Liver (tissue), 9 donors: Measurements from ENCODE around the gene TJP3. TPM values are rescaled to one million over a fixed set of nuclear protein-coding genes. Genes with fewer than 3 reads are reported as not detected.

ENCODE experiments used
- DNase-seq: peaks from one replicate; pipeline ENCODE4 v3.0.0-alpha.2; 2017; ENCODE audit warnings: low spot score
- H3K27ac ChIP-seq, 2 donors: one replicate each; pipeline ENCODE4 v1.7.0; 2013; ENCODE audit warnings: inconsistent platforms in 2 of 2, low read length in 2 of 2, control low read depth in 1 of 2, low read depth in 1 of 2, mild to moderate bottlenecking in 1 of 2
- H3K27me3 ChIP-seq, 4 donors: one replicate each; pipeline versions ENCODE4 v1.6.1 to v1.7.0; 2013; ENCODE audit warnings: low read length in 3 of 4, inconsistent platforms in 1 of 4, mild to moderate bottlenecking in 1 of 4, moderate library complexity in 1 of 4; ENCODE audit not compliant: control insufficient read depth in 4 of 4, insufficient read depth in 4 of 4
- H3K36me3 ChIP-seq, 4 donors: one replicate each; pipeline versions ENCODE4 v1.6.1 to v1.7.0; 2013; ENCODE audit warnings: low read length in 3 of 4, mild to moderate bottlenecking in 3 of 4, low read depth in 1 of 4, moderate library complexity in 1 of 4; ENCODE audit not compliant: control insufficient read depth in 4 of 4, insufficient read depth in 3 of 4
- H3K4me1 ChIP-seq, 4 donors: one replicate each; pipeline versions ENCODE4 v1.6.1 to v1.7.0; 2013; ENCODE audit warnings: low read length in 3 of 4, mild to moderate bottlenecking in 3 of 4, moderate library complexity in 1 of 4; ENCODE audit not compliant: control insufficient read depth in 4 of 4, insufficient read depth in 4 of 4
- H3K4me3 ChIP-seq, 3 donors: one replicate each; pipeline versions ENCODE4 v1.6.1 to v1.7.0; 2013; ENCODE audit warnings: low read length in 3 of 3, control low read depth in 1 of 3, low read depth in 1 of 3, mild to moderate bottlenecking in 1 of 3
- H3K9ac ChIP-seq, 2 donors: one replicate each; pipeline ENCODE4 v1.7.0; 2013; ENCODE audit warnings: low read length in 2 of 2, mild to moderate bottlenecking in 2 of 2, moderate library complexity in 2 of 2, control low read depth in 1 of 2, low read depth in 1 of 2
- H3K9me3 ChIP-seq, 4 donors: one replicate each; pipeline versions ENCODE4 v1.6.1 to v1.7.0; 2013; ENCODE audit warnings: low read length in 3 of 4; ENCODE audit not compliant: control insufficient read depth in 4 of 4
- FOXA1 ChIP-seq: IDR thresholded peaks from 2 replicates; pipeline ENCODE4 v1.6.1; 2016; ENCODE audit warnings: antibody characterized with exemption
- FOXA2 ChIP-seq: IDR thresholded peaks from 2 replicates; pipeline ENCODE4 v1.6.1; 2016; ENCODE audit warnings: antibody characterized with exemption
- GABPA ChIP-seq, 2 donors: IDR thresholded peaks in 1 of 2; conservative IDR thresholded peaks in 1 of 2; 2 replicates each; pipeline ENCODE4 v1.6.1; 2016; ENCODE audit warnings: antibody characterized with exemption in 2 of 2, mild to moderate bottlenecking in 1 of 2, moderate library complexity in 1 of 2
- HNF4G ChIP-seq: IDR thresholded peaks from 2 replicates; pipeline ENCODE4 v1.6.1; 2016; ENCODE audit warnings: antibody characterized with exemption
- JUND ChIP-seq, 2 donors: IDR thresholded peaks; 2 replicates each; pipeline ENCODE4 v1.6.1; 2016; ENCODE audit warnings: antibody characterized with exemption in 2 of 2
- RAD21 ChIP-seq, 2 donors: IDR thresholded peaks; 2 replicates each; pipeline ENCODE4 v1.6.1; 2016; ENCODE audit warnings: antibody characterized with exemption in 2 of 2, mild to moderate bottlenecking in 2 of 2
- RXRA ChIP-seq, 2 donors: IDR thresholded peaks; 2 replicates each; pipeline ENCODE4 v1.6.1; 2017 to 2018; ENCODE audit warnings: antibody characterized with exemption in 2 of 2, mild to moderate bottlenecking in 1 of 2
- SP1 ChIP-seq: IDR thresholded peaks from 2 replicates; pipeline ENCODE4 v1.6.1; 2018; ENCODE audit warnings: antibody characterized with exemption, mild to moderate bottlenecking
- WGBS: extraction: QIAGEN DNeasy Blood & Tissue Kit; methylation state at CpG from one replicate; pipeline ENCODE4 v1.1.7; 2013; 5-methylcytosine and 5-hydroxymethylcytosine counted together
- polyA plus RNA-seq, 2 donors: library from polyadenylated mRNA; stranded (reverse) in 1 of 2; unstranded in 1 of 2; fragments of 200-250 nt in 1 of 2; fragments of >200 nt in 1 of 2; fragmentation: Nextera tagmentation in 1 of 2; extraction: Ambion mirVana in 1 of 2; gene quantifications; one replicate each; pipeline versions ENCODE4 v1.2.1 to v1.2.3, GENCODE V29; 2013 to 2015
- total RNA-seq, 2 donors: library from RNA; depleted of rRNA; stranded (reverse); fragments of >200 nt; gene quantifications; one replicate each; pipeline ENCODE4 v1.2.3, GENCODE V29; 2014
- TF ChIP-seq, protein P1 (sequence below): IDR thresholded peaks from 2 replicates; pipeline ENCODE4 v1.6.1; 2016; ENCODE audit warnings: antibody characterized with exemption
- TF ChIP-seq, protein P2 (sequence below): fragments of 150-350 bp; IDR thresholded peaks from 2 replicates; pipeline ENCODE4 v1.5.1; 2017; ENCODE audit warnings: improper control_type of control experiment, low read depth, low read length; ENCODE audit not compliant: missing input control
- TF ChIP-seq, protein P3 (sequence below): IDR thresholded peaks from 2 replicates; pipeline ENCODE4 v1.6.1; 2016; ENCODE audit warnings: antibody characterized with exemption, mild to moderate bottlenecking
- TF ChIP-seq, protein P4 (sequence below): IDR thresholded peaks from 2 replicates; pipeline ENCODE4 v1.6.1; 2016; ENCODE audit warnings: antibody characterized with exemption
- donor health status: healthy.
- donor health status: healthy.
- donor health status: healthy.
- donor health status: healthy.
- donor health status: healthy.

The TJP3 gene
- total and polyA plus RNA-seq, 4 donors = 6.0 to 9.8 (median 6.7) TPM

DNA sequence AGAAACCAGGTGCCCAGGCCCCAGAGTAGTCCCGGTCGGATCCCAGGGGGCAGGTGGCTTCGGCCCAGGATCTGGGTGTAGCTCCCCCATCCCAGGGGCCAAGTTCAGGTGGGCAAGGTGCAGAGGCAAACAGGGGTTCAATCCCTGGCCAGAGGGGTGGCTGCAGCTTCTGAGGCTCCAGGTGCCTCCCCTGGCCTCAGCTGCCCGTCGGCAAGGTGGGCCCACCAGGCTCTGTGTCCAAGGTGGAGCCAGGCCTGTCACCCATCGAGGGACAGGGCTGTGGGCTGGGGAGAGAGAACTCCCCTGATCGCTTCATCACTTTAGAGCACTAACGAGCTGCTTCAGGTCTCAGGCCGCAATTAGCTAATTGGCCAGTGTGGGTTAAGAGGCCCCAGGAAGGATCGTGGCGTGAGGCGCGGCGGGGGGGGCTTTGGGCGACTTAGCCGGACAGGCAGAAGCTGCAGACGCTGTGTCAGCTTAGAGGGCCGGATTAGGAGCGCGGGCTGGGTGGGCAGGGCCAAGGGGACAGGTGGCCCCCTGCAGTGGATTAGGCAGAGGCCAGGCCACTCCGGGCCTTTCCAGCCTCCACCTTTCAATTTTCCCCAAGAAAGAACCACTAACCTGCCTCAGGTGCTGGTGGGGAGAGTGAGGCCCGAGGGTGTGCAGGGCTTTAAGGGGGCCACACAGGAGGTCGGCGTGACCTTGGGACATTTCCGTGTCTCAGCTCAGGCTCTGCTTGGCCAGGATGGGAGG lies 66.6 kb downstream of the TJP3 start:
- Histone ChIP-seq H3K27me3 (no peaks in the 10 kb centered on the region), H3K36me3 (peaks cover 0 to 2% (median under 1%) of the 10 kb centered on the region in 4 donors), H3K9ac (no peak overlapping the region), H3K27ac (no peak overlapping the region), H3K4me3 (no peak overlapping the region), H3K9me3 (no peaks in the 10 kb centered on the region), H3K4me1 (no peaks in the 10 kb centered on the region)
- DNase-seq = no peak
- WGBS = 79% methylated on average over 25 of the region's 25 CpGs
- TF ChIP-seq RXRA (IDR thresholded peaks at IDR 0.05) = no peak
- no peak for TF ChIP-seq RAD21 (IDR thresholded peaks at IDR 0.05)
- no peak for TF ChIP-seq GABPA (IDR thresholded peaks at IDR 0.05 in 1 of 2, conservative IDR thresholded peaks at IDR 0.05 in 1 of 2)
- TF ChIP-seq FOXA1 = no peak
- TF ChIP-seq, protein P1, sequence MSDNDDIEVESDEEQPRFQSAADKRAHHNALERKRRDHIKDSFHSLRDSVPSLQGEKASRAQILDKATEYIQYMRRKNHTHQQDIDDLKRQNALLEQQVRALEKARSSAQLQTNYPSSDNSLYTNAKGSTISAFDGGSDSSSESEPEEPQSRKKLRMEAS = no peak
- no peak for TF ChIP-seq SP1
- TF ChIP-seq FOXA2 = no peak
- TF ChIP-seq, protein P2, sequence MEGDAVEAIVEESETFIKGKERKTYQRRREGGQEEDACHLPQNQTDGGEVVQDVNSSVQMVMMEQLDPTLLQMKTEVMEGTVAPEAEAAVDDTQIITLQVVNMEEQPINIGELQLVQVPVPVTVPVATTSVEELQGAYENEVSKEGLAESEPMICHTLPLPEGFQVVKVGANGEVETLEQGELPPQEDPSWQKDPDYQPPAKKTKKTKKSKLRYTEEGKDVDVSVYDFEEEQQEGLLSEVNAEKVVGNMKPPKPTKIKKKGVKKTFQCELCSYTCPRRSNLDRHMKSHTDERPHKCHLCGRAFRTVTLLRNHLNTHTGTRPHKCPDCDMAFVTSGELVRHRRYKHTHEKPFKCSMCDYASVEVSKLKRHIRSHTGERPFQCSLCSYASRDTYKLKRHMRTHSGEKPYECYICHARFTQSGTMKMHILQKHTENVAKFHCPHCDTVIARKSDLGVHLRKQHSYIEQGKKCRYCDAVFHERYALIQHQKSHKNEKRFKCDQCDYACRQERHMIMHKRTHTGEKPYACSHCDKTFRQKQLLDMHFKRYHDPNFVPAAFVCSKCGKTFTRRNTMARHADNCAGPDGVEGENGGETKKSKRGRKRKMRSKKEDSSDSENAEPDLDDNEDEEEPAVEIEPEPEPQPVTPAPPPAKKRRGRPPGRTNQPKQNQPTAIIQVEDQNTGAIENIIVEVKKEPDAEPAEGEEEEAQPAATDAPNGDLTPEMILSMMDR = no peak
- TF ChIP-seq, protein P3, sequence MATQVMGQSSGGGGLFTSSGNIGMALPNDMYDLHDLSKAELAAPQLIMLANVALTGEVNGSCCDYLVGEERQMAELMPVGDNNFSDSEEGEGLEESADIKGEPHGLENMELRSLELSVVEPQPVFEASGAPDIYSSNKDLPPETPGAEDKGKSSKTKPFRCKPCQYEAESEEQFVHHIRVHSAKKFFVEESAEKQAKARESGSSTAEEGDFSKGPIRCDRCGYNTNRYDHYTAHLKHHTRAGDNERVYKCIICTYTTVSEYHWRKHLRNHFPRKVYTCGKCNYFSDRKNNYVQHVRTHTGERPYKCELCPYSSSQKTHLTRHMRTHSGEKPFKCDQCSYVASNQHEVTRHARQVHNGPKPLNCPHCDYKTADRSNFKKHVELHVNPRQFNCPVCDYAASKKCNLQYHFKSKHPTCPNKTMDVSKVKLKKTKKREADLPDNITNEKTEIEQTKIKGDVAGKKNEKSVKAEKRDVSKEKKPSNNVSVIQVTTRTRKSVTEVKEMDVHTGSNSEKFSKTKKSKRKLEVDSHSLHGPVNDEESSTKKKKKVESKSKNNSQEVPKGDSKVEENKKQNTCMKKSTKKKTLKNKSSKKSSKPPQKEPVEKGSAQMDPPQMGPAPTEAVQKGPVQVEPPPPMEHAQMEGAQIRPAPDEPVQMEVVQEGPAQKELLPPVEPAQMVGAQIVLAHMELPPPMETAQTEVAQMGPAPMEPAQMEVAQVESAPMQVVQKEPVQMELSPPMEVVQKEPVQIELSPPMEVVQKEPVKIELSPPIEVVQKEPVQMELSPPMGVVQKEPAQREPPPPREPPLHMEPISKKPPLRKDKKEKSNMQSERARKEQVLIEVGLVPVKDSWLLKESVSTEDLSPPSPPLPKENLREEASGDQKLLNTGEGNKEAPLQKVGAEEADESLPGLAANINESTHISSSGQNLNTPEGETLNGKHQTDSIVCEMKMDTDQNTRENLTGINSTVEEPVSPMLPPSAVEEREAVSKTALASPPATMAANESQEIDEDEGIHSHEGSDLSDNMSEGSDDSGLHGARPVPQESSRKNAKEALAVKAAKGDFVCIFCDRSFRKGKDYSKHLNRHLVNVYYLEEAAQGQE = no peak
- no peak for TF ChIP-seq JUND (IDR thresholded peaks at IDR 0.05)
- TF ChIP-seq HNF4G = no peak
- TF ChIP-seq, protein P4, sequence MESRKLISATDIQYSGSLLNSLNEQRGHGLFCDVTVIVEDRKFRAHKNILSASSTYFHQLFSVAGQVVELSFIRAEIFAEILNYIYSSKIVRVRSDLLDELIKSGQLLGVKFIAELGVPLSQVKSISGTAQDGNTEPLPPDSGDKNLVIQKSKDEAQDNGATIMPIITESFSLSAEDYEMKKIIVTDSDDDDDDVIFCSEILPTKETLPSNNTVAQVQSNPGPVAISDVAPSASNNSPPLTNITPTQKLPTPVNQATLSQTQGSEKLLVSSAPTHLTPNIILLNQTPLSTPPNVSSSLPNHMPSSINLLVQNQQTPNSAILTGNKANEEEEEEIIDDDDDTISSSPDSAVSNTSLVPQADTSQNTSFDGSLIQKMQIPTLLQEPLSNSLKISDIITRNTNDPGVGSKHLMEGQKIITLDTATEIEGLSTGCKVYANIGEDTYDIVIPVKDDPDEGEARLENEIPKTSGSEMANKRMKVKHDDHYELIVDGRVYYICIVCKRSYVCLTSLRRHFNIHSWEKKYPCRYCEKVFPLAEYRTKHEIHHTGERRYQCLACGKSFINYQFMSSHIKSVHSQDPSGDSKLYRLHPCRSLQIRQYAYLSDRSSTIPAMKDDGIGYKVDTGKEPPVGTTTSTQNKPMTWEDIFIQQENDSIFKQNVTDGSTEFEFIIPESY = no peak

DNA sequence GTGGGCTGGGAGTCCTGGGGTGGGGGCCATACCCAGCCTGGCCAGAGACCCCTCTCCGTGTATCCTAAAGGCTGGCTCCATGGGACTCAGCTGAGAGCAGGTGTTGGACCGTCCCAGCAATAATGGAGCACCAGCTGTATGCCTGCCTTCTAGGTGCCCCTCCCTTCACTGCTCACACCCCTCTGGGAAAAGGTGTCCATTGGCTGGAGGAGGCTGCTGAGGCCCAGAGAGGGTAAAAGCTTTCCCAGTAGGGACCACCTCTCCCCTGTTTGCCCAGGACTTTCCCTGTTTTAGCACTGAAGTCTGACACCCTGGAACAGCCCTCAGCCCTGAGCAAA lies 67.2 kb downstream of the TJP3 start:
- no peak for TF ChIP-seq RXRA (IDR thresholded peaks at IDR 0.05)
- TF ChIP-seq, protein P2 = no peak
- Histone ChIP-seq H3K27ac (no peak overlapping the region), H3K4me3 (no peak overlapping the region), H3K36me3 (no peaks in the 10 kb centered on the region), H3K9ac (no peak overlapping the region), H3K4me1 (no peaks in the 10 kb centered on the region), H3K9me3 (no peaks in the 10 kb centered on the region), H3K27me3 (no peaks in the 10 kb centered on the region)
- 77% methylated on average over 2 of the region's 2 CpGs for WGBS
- no peak for DNase-seq
